Mesenteric fat pad (tissue), 1 donor: ENCODE data around the gene CADM3. TPM values are rescaled to one million over a fixed set of nuclear protein-coding genes. Genes with fewer than 3 reads are reported as not detected.

Experiments
- DNase-seq: peaks from one replicate; pipeline ENCODE4 v3.0.0-alpha.2; 2020; ENCODE audit warnings: low spot score
- total RNA-seq: library from RNA; stranded (reverse); fragmentation: NEBNext Ultra II Directional; extraction: Animal tissue kit (Norgen Biotek cat#: 25700); gene quantifications from one replicate; pipeline ENCODE4 v1.2.1, GENCODE V29; 2021
- donor health status: DM: yes; HTN: yes; CAD: no.

The CADM3 gene
- total RNA-seq, 1 donor from 2014 or later, result 6.5 TPM

DNA sequence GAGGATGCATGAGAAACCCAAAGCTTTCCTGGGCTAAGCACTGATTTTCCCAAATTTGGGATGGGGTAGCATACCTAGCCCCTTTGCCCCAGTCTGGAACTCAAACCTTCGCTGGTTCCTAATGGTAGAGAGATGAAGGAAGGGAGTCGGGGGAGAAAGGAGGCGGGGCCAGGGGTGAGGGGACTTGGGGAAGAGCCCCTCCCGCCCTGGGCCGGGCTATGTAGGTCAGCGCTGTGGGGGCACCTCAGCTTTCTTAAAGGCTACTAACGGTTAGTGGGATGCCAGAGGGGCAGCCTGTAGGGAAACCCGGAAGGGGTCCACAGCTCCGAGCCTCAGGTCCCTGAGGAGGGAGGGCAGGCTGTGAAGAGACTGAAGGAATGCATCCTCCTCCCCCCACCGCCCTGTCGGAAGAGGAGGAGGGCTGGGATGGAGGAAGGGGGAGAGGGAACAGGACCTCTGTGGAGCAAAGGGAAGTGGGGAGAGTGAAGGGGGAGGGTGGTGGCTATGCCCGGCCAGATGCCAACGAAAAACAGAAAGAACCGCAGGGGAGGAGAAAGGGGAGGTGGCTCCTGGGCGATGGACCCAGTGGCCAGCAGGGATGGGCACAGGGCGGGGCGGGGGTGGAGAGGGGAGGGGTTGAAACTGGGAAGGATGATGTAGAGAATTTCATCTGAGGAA, 1.3 kb downstream of the CADM3 start:
- DNase-seq, result no peak

DNA sequence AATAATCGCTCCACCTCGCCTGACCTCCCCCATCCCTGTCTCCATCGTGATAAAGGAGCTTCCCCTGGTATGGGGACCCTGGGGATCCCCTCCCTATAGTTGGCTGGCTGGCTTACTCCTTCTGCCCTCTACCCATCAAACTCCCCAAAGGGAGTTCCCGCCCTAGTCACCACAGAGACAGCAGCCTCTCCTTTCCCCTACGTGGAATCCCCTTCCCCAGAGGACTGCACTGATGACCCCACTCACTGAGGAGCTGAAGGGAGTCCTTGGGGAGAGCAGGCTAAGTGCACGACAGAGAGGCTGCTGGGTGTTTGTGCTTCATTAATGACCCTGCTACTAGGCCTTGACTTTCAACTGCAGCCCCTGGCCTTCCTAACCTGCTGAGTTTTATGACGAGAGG, 1.9 kb downstream of the CADM3 start:
- no peak for DNase-seq

DNA sequence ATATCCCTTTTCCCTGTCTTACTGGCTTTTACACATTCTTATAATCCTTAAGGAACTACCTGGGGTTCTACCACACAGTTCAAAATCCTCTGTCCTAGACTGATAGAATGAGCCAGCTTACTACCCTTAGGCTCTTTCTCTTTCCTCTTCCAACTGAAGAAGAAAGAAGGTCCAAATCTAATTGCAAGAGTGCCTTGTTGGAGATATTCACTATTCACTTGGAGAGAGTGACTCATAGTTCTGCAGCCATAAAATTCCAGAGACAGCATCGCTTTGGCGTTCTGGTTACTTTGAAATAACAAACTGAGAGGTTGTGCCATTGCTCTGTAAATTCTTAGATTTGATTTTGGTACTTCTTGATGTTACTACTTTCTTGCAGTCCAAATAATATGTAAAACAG, 4.2 kb downstream of the CADM3 start:
- DNase-seq, result no peak

DNA sequence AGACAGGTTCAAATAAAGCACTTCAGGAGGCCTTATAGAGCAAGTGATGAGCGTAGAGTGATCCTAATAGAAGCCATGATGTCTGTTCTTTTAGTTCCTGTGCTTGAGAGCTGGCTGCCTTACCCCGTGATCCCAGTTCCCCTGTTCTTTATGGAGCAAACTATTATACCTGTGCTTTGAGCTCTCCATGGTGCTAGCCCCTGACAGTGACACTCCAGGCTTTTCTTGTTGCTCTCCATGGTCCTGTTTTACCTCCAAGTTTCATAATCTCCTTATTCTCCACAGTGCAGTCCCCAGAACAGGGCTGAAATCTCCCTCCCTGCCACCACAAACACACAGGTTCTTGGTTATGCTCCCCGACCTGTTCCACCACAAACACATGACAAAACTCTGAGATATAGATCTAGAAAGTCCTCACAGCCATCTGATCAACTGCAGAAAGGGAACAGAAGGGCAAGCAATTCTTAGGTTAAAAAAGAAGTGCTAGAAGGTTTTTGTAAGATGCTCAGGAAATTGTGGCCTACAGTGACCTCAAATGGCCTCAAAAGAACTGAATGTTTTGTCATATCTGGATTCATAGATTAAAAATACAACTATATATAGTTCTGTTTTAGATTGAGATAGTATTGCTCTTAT, 6.0 kb downstream of the CADM3 start:
- no peak for DNase-seq

DNA sequence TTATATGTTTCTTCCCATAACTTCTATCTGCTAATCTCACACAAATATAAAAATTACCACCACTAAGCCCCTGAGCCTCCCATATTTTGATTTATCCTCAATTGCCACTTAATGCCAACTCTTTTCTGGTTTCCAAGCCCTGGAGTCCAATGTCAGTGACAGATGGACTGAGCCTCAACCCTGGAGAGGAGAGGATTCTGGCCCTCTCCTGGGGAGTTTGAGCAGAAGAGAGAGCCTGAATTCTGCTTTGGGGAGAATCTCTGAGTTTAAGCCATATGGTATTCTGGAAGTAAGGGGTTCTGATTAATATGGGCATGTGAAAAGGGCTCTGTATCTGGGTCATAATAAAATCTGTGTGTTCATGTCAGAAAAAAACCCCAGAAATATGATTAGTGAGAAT, 8.5 kb downstream of the CADM3 start:
- no peak for DNase-seq

DNA sequence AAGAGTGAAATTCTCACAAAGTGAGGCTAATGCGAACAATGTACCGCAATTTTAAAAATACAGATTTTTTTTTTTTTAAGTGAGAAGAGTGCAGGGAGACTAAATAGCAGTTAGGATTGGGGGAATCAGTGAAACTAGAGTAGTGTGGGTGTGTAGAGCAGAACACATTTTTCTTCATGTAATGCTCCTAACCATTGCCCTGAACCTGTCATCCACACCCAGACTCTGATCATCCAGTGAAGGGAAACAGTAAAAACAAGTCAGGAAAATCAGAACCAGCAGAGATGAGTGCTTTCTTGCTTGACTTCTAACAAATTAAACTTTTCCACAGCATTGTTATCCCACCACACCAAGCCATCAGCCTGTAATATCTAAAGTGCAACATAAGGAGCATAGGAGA, 9.1 kb downstream of the CADM3 start:
- DNase-seq, result no peak

DNA sequence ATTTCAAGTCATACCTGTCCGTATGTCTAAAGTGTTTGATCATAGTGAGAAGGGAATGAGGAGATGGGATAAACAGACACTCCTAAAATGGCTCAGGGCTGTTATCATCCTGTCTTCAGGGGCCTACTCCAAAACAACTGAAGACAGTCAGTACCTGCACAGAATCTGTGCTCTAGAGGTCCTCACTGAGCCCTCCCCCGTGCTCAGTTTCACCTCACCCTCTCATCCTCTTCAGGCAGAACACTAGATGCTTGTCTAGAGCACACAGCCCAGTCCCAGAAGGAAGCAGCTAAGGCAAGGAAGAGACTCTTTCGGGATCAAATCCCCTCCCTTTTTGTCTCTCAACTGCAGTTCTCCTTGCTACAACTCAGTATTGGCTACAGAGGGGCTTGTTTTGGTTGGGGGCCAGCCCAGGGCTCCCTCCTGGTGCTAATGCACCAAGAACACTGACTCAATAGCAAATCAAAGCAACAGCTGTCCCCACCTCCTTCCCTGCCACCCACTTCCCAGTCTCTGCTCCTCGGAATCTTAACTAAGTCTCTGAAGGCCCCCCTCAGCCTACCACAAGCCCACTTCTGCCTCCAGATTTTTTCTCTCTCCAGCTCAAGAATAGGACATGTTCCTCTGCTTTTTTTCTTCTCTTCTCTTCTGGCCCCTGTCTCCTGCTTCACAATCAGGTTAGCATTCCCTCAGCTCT, 10.1 kb downstream of the CADM3 start:
- no peak for DNase-seq

DNA sequence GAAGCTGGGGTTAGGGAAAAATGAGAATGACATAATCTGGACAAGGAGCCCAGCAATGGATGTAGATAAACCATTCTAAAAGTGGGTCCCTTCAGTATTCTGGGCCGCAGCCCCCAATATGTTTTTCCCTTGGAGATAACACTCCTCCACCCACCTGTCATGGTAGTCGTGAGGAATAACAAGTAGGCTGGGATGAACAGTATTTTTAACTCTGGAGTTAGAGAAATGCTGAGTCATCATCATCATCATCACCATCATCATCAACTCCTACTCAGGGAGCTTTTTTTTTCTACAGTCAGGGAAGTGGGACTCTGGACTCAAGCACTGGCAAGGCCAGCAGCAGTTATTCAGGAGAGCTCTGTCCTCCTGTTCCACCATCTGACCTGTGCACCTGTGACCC, 12.8 kb downstream of the CADM3 start:
- DNase-seq, result no peak

DNA sequence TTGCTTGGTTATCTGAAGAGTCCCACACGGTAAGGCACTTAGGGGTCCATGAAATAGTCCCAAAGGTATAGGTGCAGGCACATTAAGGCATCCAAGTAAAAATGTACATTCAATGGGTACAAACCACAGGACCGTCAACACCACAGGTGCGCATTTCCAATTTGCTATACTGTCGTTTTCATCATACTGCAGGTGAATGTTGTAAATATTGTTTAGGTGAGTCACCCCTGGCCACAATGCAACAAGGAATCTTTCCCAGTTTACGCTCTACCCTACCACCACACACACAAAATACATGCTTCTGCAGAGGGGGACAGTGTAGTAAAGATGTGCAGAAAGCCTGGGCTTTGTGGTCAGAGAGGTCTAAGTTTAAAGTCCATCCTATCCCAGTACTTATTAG, 13.7 kb downstream of the CADM3 start:
- DNase-seq, result no peak

DNA sequence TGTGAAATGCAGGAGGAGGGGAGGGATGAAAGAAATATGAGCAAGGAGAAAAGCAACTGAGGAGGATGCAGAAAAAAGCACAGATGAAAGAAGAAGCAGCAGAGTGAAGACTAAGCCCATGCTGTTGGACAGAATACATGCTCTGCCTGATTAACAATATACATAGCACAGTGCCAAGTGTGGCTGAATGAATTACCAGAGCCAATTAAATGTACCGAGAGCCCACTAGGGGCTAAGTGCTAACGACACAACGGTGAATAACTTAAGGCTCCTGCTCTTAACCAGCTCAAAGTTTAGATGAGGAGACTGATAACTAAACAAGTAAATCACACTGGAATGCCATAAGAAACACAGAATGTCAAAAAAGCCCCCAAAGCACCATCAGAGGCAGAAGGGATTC, 15.6 kb downstream of the CADM3 start:
- DNase-seq, result no peak

DNA sequence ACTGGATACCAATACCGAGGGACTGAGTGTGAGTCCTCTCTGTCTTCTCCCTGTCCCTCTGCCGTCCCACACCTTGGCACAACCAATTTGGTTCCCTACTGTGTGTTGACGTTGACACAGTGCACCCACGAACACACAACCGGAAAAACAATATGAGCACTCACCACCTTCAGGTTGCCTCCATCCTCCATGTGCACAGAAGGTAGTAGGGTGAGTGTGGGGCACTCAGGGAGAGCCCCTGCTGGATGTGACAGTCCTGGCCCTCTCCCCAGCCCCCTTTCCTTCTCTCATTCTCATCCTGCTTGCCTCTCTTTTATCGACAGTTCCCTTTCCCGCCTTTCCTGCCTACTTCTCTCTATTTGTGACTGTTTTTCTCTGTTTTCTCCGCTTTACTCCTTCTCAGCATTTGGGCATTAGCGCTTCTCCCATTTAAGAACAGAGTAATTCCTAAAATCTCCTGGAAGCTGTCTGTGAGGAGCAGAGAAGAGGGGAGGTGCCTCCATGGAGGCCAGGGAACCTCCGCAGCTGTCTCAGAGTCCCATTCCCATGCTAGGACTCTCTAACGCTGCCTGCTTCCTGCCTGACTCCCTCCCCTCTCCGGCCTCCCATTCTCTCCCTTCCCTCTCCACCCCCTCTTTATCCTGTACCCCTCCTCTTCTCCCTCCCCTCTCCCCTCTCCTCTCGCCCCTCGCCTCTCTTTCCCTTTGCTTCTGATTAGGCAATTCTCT, 16.4 kb downstream of the CADM3 start:
- no peak for DNase-seq

DNA sequence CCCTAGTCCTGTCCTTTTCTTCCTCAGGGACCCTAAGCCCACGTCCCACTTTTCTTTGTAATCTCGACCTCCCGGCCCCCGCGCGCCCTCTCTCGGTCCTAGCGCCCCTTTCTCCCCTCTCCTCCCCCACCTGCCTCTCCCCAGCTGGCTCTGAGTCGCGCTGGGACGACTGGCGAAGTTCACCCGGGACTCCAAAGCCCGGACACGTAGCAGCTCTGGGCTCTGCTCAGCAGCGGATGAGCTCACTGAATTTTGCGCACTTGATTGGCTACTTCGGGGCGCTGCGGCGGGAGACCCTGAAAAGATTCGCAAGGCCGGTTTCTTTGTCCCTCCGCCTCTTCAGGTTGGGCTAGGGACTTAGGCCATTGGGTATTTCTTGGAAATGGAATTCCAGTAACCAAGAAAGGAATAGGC, 17.0 kb downstream of the CADM3 start:
- no peak for DNase-seq

DNA sequence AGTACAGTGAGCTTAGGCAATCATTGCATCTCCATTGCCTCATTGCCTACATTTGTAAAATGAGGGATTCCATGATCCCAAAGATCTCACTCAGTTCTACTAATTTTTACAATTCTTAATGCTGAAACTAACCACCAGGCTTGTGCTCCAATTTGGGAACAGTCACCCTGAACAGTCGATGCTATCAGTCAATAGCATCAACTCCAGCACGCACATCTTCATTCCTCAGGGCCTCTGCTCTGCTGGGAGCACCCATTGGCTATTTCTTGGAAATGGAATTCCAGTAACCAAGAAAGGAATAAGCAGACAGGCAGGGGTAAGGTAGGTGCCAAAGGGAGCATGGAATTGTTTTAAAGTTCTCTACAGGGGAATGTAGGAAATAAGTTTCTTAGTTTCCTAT, 19.0 kb downstream of the CADM3 start:
- DNase-seq, result no peak

DNA sequence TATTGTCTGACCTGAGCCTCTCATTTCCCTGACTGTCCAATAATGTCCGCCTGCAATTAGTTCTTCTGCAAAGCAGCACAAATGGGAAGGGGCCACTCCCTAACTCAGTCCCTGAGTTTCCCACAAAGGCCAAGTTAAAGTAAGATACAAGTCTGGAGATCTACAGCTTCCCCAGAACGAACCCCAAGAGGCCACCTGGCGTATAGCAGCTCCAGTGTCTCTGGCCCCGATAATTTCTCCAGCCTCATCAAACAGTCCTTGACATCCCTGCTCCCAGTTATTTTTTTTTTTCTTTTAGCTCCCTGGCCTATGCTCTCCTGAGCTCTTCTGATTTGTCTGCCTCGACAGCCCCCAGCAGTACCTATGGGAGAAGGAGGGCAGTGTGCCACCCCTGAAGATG, 25.1 kb downstream of the CADM3 start:
- DNase-seq, result no peak

DNA sequence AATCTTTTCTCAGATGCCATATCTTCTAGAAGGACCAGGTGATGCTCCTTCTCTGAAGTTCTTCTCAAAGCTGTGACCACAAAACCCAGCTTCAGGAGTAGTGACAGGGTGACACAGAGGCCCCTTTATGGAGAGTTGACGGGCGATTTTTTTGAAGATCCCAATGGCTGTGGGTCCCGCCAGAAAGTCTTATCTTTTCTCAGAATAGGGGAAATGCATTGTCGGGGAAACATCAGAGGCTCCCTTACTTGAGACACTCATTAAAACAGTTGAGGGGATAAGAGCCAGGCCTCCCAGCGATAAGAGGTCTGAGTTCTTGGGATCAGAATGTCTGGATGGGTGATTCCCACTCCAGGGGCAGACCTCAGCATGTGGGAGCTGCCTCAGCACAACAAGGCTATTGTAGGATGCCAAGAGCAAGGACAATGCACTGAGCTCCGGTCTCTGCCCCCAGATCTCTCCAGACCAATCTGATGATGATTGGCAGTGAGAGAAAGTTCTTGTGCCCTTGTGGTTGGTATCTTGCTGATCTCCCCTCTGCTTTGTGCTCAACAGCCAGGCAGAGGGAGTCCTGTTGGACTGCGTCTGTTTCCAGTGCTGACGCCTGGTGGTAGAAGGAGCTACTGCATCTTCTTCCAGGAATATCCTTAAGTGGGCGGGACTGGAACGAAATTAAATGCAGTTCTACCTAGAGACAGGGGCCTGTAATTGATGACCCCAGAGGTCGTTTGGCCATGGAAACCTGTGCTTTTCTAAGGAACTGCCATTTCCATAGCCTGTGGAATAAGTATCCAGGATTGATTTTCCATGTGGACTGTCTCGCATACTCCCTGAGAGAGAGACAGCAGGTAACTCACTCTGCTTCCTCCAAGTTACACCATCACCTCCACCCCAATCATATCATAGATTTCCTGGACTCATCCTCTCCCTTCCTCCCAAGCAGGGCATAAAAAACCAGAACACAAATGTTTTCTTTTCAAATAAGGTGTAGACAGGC, 26.4 kb downstream of the CADM3 start:
- no peak for DNase-seq

DNA sequence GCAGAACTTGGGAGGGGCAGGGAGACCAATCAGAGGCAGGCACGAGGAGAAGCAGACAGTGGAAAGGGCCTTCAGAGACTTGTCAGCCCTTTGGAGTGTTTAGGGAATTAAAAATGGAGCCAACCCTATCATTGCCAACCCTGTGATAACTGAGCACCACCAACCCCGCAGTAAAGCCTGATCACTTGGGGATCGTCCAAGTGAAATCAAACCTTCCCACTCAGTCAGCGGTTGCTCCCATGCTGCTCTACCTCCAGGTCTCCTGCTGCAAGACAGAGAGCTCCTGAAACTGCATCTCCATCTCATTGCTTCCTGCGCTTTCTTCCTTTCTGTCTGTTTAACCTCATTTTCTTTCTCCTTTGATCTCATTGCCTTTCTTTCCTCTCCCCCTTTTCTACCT, 28.5 kb downstream of the CADM3 start:
- DNase-seq, result no peak

DNA sequence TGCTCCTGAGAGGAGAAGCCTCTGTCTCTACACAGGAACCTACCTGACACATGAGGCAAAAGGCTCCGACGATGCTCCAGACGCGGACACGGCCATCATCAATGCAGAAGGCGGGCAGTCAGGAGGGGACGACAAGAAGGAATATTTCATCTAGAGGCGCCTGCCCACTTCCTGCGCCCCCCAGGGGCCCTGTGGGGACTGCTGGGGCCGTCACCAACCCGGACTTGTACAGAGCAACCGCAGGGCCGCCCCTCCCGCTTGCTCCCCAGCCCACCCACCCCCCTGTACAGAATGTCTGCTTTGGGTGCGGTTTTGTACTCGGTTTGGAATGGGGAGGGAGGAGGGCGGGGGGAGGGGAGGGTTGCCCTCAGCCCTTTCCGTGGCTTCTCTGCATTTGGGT, 29.4 kb downstream of the CADM3 start:
- no peak for DNase-seq

DNA sequence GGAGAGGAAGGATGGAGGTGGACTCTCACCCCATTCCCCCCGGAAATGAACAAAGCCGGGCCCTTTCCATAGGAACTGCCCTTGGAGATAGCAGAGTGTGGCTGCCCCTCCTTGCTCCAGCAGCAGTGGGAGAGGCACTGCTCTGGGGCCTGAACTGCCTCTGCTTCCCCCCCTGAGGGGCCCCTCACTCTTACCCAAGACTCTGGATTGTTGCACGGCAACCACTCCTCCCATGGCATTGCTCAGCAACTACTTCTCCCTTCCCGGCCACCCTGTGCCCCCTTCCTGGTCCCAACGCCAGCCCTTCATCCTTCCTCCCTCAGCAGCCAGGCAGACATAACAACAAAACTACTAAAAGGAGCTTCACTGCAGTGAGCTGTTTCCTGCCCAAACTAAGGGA, 30.2 kb downstream of the CADM3 start:
- DNase-seq, result no peak

DNA sequence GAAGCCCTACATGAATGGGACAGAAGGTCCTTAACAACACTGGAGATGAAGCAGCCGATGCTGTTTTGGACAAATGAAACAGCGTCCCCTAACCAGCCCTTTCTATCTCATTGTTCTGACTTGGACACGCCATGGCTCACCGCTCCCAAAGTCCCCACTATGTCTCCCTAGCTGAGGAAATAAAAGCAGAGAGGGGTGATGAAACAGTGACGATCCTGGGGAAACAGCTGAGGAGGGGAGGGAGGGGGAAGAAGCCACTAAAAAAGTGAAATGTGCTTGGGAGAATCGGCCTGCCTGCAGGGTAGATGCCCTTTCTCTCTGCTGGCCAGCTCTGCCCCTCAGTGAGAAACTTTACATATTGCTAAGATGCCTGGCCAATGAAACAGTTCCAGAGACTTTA, 32.2 kb downstream of the CADM3 start:
- no peak for DNase-seq

DNA sequence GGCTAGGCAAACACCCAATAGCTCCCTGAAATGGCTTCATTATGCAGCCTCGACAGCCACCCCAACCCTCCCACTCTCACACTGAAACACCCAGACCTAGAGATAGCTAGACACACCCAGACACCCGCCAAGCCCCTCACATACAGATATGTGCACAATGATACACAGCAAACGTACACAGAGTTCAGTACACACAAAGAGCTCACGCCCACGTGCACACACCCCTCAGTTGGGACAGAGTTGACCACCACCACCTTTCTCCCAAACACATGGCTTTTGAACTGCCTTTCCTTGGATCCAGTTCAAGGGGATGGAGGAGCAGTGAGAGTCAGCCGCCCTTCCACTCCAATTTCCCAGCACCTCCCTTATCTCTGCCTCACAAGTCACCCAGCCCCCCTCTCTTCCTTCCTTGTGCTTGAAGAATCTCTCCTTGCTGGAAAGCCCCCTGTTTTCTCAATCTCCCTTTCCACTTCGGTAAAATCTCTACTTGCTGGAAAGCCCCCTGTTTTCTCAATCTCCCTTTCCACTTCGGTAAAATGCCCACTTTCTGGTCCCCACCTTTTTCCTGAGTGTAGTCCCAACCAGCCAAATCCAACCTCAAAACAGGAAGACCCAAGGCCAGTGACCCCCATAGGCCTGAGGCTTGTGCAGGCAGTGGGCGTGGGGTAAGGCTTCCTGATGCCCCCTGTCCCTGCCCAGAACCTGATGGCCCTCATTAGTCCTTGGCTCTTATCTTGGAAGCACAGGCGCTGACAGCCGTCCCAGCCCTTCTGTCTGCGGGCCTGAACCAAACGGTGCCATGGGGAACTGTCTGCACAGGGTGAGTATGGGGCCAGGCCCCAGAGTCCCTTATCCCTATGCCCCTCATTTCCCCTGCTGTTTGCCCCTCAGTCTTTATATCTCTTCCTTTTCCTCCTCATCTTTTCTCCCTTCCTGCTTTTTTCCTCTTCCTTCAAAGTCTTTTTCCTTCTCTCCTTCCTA, 33.0 kb downstream of the CADM3 start, which contains the start of gene ACKR1:
Gene ACKR1, plus strand, starts transcription at position 715 of the 981 bp plus-strand sequence. Its CDS starts 85 bp downstream, at position 800.
- DNase-seq, result no peak
